Measurements from ENCODE around the gene RBAK. TPM values are rescaled to one million over a fixed set of nuclear protein-coding genes. Genes with fewer than 3 reads are reported as not detected.
"Not testable (repeated sequence)": the region's sequence is repeated elsewhere in the genome, so short reads cannot be mapped to it uniquely, and the experiment has no call there.

The RBAK gene
- total RNA-seq, 2 donors from 2014 or later, result 14.2 to 15.7 TPM

DNA sequence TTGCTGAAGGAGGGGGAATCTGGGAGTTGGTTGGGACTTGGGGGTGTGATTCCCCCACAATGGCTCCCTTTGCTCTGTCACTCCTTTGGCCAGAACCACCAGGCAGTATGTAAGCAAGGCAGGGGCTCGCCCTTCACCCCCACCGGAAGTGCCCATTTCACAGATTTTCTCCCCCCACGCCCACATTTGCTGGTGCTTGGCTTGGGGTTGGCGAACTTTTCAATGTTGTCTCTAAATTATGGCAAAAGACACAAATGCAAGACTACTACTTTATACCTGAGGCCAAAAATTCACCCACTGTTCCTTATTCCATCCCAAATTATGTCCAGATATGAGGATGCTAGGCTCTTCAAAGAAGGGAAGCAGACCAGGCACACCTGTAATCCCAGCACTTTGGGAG is 24.5 kb downstream of the RBAK start:
- Mint-ChIP-seq H3K4me1 (ENCODE audit: low read depth in 2 of 2) (peaks cover 8 to 9% of the 10 kb centered on the region in 2 donors), H3K36me3 (peaks cover 47% of the 10 kb centered on the region), H3K9me3 (peaks cover 12% of the 10 kb centered on the region), H3K4me3 (no peak overlapping the region), H3K27me3 (peaks cover 0 to 15% of the 10 kb centered on the region in 2 donors), H3K27ac (no peak overlapping the region)
- DNase-seq (ENCODE audit: low spot score), result no peak
- no peak for ATAC-seq

DNA sequence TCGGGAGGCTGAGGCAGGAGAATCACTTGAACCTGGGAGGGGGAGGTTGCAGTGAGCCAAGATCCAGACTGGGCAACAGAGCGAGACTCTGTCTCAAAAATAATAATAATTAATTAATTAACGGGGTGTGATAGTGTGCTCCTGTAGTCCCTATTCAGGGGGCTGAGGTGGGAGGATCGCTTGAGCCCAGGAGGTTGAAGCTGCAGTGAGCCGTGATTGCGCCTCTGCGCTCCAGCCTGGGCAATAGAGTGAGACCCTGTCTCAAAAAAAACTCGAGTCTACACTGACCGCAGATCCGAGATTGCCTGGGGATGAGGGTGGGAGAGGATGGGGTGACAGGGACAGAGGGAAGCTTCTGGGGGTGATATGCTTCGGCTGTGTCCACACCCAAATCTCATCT is 29.5 kb downstream of the RBAK start:
- H3K4me3 Mint-ChIP-seq; H3K9me3 Mint-ChIP-seq; H3K27ac Mint-ChIP-seq; DNase-seq (ENCODE audit: low spot score); ATAC-seq; H3K36me3 Mint-ChIP-seq: not testable (repeated sequence)
- H3K4me1 Mint-ChIP-seq (ENCODE audit: low read depth in 2 of 2), result peaks cover 9 to 14% of the 10 kb centered on the region in 2 donors
- H3K27me3 Mint-ChIP-seq, result peaks cover 8 to 31% of the 10 kb centered on the region in 2 donors

DNA sequence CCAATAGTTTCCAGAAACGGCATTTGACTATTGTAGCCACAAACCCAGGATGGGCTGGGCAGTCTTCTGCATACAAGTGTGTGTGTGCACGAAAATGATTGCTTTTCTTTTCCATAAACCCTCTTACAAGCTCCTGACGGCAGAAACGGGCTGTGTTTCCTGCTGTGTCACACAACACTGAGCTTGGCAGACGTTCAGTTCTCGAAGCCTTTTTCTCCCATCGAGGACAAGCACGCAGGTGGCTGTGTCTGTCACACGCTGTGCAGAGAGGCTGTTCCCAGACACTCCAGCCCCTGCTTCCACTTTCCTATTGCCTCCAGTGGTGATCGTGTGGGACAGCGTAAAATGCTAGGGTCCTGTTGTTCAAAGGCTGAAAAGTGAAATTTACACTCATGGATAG is 32.1 kb downstream of the RBAK start:
- H3K9me3 Mint-ChIP-seq, result no peaks in the 10 kb centered on the region
- H3K27me3 Mint-ChIP-seq, result peaks cover 8 to 23% of the 10 kb centered on the region in 2 donors
- no peaks in the 10 kb centered on the region for H3K36me3 Mint-ChIP-seq
- H3K27ac Mint-ChIP-seq, result no peak overlapping the region
- H3K4me3 Mint-ChIP-seq, result no peak overlapping the region
- DNase-seq (ENCODE audit: low spot score) (no peak), ATAC-seq (no peak)
- H3K4me1 Mint-ChIP-seq (ENCODE audit: low read depth in 2 of 2), result peaks cover 0 to 6% of the 10 kb centered on the region in 2 donors

DNA sequence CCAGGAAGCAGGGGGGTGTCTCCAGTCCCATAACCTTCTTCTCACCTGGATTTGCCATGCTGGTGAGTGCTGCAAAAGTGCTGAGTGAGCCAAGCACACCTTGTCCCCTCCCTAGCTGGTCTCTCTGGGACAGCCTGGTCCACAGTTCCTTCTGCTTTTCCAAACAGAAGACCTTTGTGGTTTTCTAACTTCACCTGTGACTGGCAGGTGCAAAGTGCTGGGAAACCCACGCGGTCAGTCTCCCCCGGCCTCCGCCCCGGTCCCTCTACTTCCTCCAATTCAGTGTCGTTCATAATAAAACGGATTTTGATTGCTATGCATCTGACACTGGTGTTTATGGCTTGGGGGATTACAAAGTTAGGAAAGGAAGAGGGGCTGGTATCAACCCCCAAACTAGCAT is 37.1 kb downstream of the RBAK start:
- no peaks in the 10 kb centered on the region for H3K36me3 Mint-ChIP-seq
- no peak overlapping the region for H3K27ac Mint-ChIP-seq
- H3K27me3 Mint-ChIP-seq, result peaks cover 8% of the 10 kb centered on the region in 2 donors
- peaks cover 0 to under 1% of the 10 kb centered on the region in 2 donors for H3K4me1 Mint-ChIP-seq (ENCODE audit: low read depth in 2 of 2)
- DNase-seq (ENCODE audit: low spot score) (no peak), ATAC-seq (no peak)
- no peak overlapping the region for H3K4me3 Mint-ChIP-seq
- no peaks in the 10 kb centered on the region for H3K9me3 Mint-ChIP-seq

DNA sequence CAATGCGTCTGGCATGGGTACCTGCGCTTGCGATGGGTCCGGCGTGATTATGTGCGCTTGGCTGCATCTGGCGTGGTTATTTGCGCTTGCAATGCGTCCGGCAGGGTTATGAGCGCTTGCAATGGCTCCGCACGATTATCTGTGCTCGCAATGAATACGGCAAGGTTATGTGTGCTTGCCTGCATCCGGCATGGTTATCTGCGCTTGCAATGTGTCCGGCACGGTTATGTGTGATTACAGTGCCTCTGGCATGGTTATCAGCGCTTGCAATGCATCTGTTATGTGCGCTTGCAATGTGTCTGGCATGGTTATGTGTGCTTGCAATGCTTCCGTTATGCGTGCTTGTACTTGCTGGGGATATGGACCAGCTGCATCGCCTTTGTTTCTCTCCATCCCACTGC is 37.7 kb downstream of the RBAK start:
- Mint-ChIP-seq H3K4me3 (no peak overlapping the region), H3K9me3 (no peaks in the 10 kb centered on the region), H3K27me3 (peaks cover 6% of the 10 kb centered on the region in 2 donors), H3K27ac (no peak overlapping the region), H3K36me3 (no peaks in the 10 kb centered on the region), H3K4me1 (ENCODE audit: low read depth in 2 of 2) (no peaks in the 10 kb centered on the region)
- DNase-seq (ENCODE audit: low spot score) (no peak), ATAC-seq (no peak)

DNA sequence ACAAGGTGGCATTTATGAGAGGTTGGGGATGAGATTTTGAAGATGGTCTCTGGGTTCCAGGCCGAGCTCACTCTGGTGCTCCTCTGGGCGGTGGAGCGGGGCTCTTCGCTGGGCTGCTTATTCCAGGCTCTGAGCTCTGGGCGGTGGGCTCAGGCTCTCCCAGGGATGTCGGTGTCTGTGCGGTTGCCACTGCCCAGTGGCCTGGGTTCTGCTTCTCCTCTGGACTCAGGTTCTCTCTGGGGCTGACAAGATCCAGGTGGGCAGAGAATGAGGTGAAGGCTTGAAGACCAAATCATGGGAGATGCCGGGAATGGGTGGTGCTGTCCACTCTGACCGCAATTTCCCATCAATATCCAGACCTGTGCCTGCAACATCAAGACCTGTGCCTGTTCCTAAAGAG is 40.6 kb downstream of the RBAK start:
- no peaks in the 10 kb centered on the region for H3K4me1 Mint-ChIP-seq (ENCODE audit: low read depth in 2 of 2)
- no peak for DNase-seq (ENCODE audit: low spot score)
- no peak overlapping the region for H3K27ac Mint-ChIP-seq
- no peaks in the 10 kb centered on the region for H3K36me3 Mint-ChIP-seq
- peaks cover 0 to 8% of the 10 kb centered on the region in 2 donors for H3K27me3 Mint-ChIP-seq
- no peak for ATAC-seq
- H3K9me3 Mint-ChIP-seq, result no peaks in the 10 kb centered on the region
- no peak overlapping the region for H3K4me3 Mint-ChIP-seq

DNA sequence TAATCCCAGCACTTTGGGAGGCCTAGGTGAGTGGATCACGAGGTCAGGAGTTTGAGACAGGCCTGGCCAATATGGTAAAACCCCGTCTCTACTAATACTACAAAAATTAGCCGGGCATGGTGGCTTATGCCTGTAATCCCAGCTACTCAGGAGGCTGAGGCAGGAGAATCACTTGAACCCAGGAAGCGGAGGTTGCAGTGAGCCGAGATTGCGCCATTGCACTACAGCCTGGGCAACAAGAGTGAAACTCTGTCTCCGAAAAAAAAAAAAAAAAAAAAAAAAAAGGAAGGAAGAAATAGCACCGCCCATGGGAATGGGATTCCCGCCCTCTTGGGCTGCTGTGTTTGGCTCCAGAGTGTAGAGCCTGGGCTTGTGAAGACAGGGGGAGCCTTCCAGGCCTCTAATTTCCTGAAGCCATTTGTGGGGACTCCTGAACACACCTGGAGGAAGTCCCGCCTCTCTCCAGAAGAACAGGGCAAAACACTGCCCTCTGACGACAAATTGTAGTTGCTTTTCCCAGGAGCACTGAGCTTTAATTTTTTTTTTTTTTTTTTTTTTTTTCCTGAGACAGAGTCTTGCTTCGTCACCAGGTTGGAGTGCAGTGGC is 42.7 kb downstream of the RBAK start:
- H3K9me3 Mint-ChIP-seq, result not testable (repeated sequence)

DNA sequence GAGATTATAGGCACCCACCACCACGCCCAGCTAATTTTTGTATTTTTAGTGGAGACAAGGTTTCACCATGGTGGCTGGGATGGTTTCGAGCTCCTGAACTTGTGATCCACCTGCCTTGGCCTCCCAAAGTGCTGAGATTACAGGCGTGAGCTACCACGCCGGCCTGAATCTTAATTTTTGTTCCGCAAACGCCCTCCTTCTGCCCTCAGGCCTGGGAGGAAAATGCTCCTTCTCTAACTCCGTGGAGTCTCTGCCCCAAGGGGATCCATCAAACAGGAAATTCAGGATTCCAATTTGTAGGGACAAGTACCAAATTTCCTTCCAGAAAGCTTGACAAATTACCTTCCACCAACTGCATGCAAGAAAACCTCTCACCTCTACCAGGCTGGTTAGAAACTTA is 43.2 kb downstream of the RBAK start:
- Mint-ChIP-seq H3K9me3 (peaks cover 2% of the 10 kb centered on the region), H3K27ac (no peak overlapping the region), H3K4me1 (ENCODE audit: low read depth in 2 of 2) (no peaks in the 10 kb centered on the region), H3K4me3 (no peak overlapping the region), H3K36me3 (peaks cover 8% of the 10 kb centered on the region), H3K27me3 (peaks cover 5 to 8% of the 10 kb centered on the region in 2 donors)
- ATAC-seq (no peak), DNase-seq (ENCODE audit: low spot score) (no peak)

More for the DNA sequence above, 42.7 kb downstream of the RBAK start:
- not testable (repeated sequence) for H3K27ac Mint-ChIP-seq; ATAC-seq; H3K4me3 Mint-ChIP-seq; H3K36me3 Mint-ChIP-seq; H3K27me3 Mint-ChIP-seq; DNase-seq (ENCODE audit: low spot score); H3K4me1 Mint-ChIP-seq (ENCODE audit: low read depth in 2 of 2)

DNA sequence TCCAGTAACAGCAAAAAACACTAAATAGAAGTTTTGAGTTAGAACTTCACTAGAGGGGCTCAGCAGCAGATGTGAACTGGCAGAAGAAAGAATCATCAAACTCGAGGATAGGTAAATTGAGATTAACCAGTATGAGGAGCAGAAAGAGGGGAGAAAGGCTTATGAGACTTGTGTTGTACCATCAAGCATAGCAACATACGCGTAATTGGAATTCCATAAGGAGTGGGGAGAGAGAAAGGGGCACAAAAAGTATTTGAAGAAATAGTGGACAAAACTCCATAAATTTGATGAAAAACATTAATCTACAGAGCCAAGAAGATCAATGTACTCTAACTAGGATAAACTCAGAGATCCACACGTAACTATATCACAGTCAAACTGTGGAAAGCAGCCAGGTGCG is 48.3 kb downstream of the RBAK start:
- peaks cover 4% of the 10 kb centered on the region for H3K9me3 Mint-ChIP-seq
- no peak overlapping the region for H3K4me3 Mint-ChIP-seq
- no peaks in the 10 kb centered on the region for H3K4me1 Mint-ChIP-seq (ENCODE audit: low read depth in 2 of 2)
- DNase-seq (ENCODE audit: low spot score) (no peak), ATAC-seq (no peak)
- no peak overlapping the region for H3K27ac Mint-ChIP-seq
- H3K36me3 Mint-ChIP-seq, result peaks cover 17% of the 10 kb centered on the region
- peaks cover 5 to 6% of the 10 kb centered on the region in 2 donors for H3K27me3 Mint-ChIP-seq

DNA sequence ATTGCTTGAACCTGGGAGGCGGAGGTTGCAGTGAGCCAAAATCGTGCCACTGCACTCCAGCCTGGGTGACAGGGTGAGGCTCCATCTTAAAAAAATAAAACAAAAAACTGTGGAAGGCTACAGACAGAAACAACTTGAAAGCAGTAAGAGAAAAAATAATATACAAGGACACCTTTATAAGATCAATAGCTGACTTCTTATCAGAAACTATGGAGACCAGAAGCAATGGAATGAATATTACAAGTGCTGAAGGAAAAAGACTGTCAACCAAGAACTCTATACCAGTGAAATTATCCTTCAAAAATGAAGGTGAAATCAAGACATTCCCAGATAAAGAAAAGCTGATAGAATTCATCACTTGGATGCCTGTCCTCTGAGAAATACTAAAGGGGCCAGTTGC is 49.0 kb downstream of the RBAK start:
- H3K36me3 Mint-ChIP-seq, result peaks cover 17% of the 10 kb centered on the region
- no peaks in the 10 kb centered on the region for H3K4me1 Mint-ChIP-seq (ENCODE audit: low read depth in 2 of 2)
- H3K9me3 Mint-ChIP-seq, result peaks cover 4% of the 10 kb centered on the region
- peaks cover 2 to 5% of the 10 kb centered on the region in 2 donors for H3K27me3 Mint-ChIP-seq
- ATAC-seq, result no peak
- no peak overlapping the region for H3K27ac Mint-ChIP-seq
- DNase-seq (ENCODE audit: low spot score), result no peak
- H3K4me3 Mint-ChIP-seq, result no peak overlapping the region

DNA sequence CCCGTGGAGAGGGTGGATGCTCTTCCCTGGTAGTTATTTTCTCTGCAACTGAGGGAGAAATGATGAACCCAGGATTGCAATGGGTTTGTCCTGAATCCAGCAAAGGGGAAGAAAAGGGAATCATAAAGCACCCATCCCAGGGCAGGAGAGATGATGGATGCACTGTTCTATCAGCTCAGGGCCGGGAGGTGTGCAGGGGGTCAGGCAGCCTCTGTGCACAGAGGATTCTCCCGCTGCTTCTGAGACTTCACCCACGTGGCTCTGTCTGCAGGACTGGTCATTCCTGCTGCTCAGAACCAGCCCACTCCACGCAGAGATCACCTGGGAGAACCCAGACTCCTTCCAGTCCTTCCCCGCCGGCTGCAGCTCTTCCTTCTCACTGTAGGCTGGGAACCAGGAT is 70.7 kb downstream of the RBAK start:
- no peaks in the 10 kb centered on the region for H3K9me3 Mint-ChIP-seq
- peaks cover 8 to 9% of the 10 kb centered on the region in 2 donors for H3K27me3 Mint-ChIP-seq
- DNase-seq (ENCODE audit: low spot score), result no peak
- H3K4me1 Mint-ChIP-seq (ENCODE audit: low read depth in 2 of 2), result no peaks in the 10 kb centered on the region
- ATAC-seq, result peak in 1 of 2 donors; percentile 39
- no peak overlapping the region for H3K27ac Mint-ChIP-seq
- H3K4me3 Mint-ChIP-seq, result no peak overlapping the region
- H3K36me3 Mint-ChIP-seq, result no peaks in the 10 kb centered on the region

DNA sequence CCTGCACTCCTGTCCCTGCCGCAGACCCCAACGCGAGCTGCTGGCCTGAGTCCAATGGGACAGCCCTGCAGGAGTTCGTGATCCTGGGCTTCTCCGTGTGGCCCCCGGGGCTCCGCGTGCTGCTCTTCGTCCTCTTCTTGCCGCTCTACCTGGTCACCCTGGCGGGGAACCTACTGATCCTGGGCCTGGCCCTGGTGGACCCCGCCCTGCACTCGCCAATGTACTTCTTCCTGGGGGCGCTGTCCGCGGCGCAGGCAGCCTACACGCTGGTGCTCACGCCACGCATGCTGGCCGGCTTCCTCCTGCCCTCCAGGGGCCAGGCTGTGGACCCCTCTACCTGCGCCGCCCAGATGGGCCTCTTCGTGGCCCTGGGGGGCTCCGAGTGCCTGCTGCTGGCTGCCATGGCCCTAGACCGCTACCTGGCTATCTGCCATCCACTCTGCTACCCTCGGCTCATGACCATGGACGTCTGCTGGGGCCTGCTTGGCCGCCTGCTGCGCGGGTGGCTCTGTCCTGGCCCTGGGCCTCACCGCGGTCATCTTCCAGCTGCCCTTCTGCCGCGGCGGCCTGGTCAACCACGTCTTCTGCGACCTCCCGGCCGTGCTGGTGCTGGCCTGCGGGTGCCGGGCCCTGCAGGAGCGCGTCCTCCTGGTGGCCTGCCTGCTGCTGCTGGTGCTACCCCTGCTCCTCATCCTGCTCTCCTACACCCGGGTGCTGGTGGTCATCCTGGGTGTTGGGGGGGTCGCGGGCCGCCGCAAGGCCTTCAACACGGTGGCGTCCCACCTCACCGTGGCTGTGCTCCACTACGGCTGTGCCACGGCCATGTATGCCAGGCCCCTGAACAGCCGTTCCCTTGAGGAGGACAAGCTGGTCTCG is 71.7 kb downstream of the RBAK start:
- ATAC-seq (peak; percentile 22 to 30), DNase-seq (ENCODE audit: low spot score) (no peak)
- no peaks in the 10 kb centered on the region for H3K36me3 Mint-ChIP-seq
- no peaks in the 10 kb centered on the region for H3K9me3 Mint-ChIP-seq
- peaks cover 8% of the 10 kb centered on the region in 2 donors for H3K27me3 Mint-ChIP-seq
- no peaks in the 10 kb centered on the region for H3K4me1 Mint-ChIP-seq (ENCODE audit: low read depth in 2 of 2)
- no peak overlapping the region for H3K27ac Mint-ChIP-seq
- H3K4me3 Mint-ChIP-seq, result no peak overlapping the region

All from natural killer cell treated with Interleukin-12 subunit alpha and Interleukin-12 subunit beta and Interleukin-15 and Interleukin-18, amount 100 ng/mL, for 72 hours (primary cell).